HepG2 (cell line): ENCODE data around the gene TMEM130. TPM values are rescaled to one million over a fixed set of nuclear protein-coding genes. Genes with fewer than 3 reads are reported as not detected.

ENCODE experiments used
- ATAC-seq: fragments of 200-7000 bp; cut with Tn5 transposase; 3 replicates; pipeline ENCODE4 v1.9.1; 2020; ENCODE audit warnings: mild to moderate bottlenecking, moderate library complexity
- BruUV-seq: library from RNA; stranded (reverse); fragments of 400-500 nt; replicated peaks from 2 replicates; lab custom pipeline; 2021; lab: Mats Ljungman, UMichigan
- CTCF ChIA-PET: fragments of 300-600 bp; formaldehyde crosslinking; extraction: SDS; loops from one replicate; lab custom pipeline; 2021; ENCODE audit warnings: low total read pairs, inconsistent platforms, low intra/inter-chr PET ratio; lab: Yijun Ruan, JAX
- POLR2A ChIA-PET: fragments of 350-600 bp; sonication (Branson Sonifier 250); formaldehyde crosslinking; loops from one replicate; lab custom pipeline; 2020; ENCODE audit warnings: antibody characterized with exemption, inconsistent platforms; lab: Yijun Ruan, JAX
- DNase-seq: peaks from one replicate; pipeline ENCODE4 v3.0.0-alpha.2; 2015; ENCODE audit warnings: low spot score
- FAIRE-seq: peaks from 3 replicates; lab custom pipeline; 2011; peaks lifted over from hg19 to GRCh38; lab: Jason Lieb, UNC
- H2AFZ ChIP-seq: one replicate; pipeline ENCODE4 v1.6.1; 2011; ENCODE audit warnings: low read length, inconsistent platforms
- H3K27ac ChIP-seq: fragments of 300-600 bp; 3 replicates; pipeline ENCODE4 v1.8.0; 2011; ENCODE audit warnings: mixed run types, mild to moderate bottlenecking, mixed read lengths, low read length, inconsistent platforms; ENCODE audit not compliant: insufficient read depth; ENCODE audit errors: extremely low read length
- H3K27me3 ChIP-seq, 2 experiments: fragments of 200-600 bp in 1 of 2; 2 replicates in 1 of 2; 3 replicates in 1 of 2; pipeline versions ENCODE4 v1.6.0 to v1.8.0; 2011; ENCODE audit warnings: low read length in 2 of 2, mild to moderate bottlenecking in 2 of 2, moderate library complexity in 2 of 2, inconsistent platforms in 1 of 2; ENCODE audit not compliant: insufficient read depth in 2 of 2, control insufficient read depth in 1 of 2
- H3K36me3 ChIP-seq, 2 experiments: fragments of 200-600 bp in 1 of 2; replicated peaks in 1 of 2; 2 replicates in 1 of 2; 3 replicates in 1 of 2; pipeline versions ENCODE4 v1.5.1 to v1.8.0; 2011; ENCODE audit warnings: low read length in 2 of 2, inconsistent platforms in 1 of 2; ENCODE audit not compliant: insufficient read depth in 2 of 2, control insufficient read depth in 1 of 2
- H3K4me1 ChIP-seq: 2 replicates; pipeline ENCODE4 v1.5.1; 2012; ENCODE audit warnings: low read length, inconsistent platforms; ENCODE audit not compliant: insufficient read depth
- H3K4me2 ChIP-seq: 2 replicates; pipeline ENCODE4 v1.6.0; 2011; ENCODE audit warnings: low read depth, low read length, inconsistent platforms
- H3K4me3 ChIP-seq, 3 experiments: fragments of 200-600 bp in 1 of 3; sonication (generic), shearing (Covaris generic) in 1 of 3; replicated peaks in 1 of 3; 2 replicates each; pipeline ENCODE4 v1.5.1; 2011 to 2016; ENCODE audit warnings: low read length in 3 of 3, inconsistent platforms in 2 of 3, low read depth in 2 of 3, mild to moderate bottlenecking in 2 of 3, control low read depth in 1 of 3, mixed read lengths in 1 of 3; ENCODE audit not compliant: insufficient read depth in 1 of 3
- H3K79me2 ChIP-seq: one replicate; pipeline ENCODE4 v1.6.1; 2011; ENCODE audit warnings: low read length, inconsistent platforms; ENCODE audit not compliant: insufficient read depth
- H3K9ac ChIP-seq: 2 replicates; pipeline ENCODE4 v1.6.0; 2011; ENCODE audit warnings: mild to moderate bottlenecking, low read depth, low read length, inconsistent platforms; ENCODE audit not compliant: insufficient read depth
- H3K9me3 ChIP-seq: 2 replicates; pipeline ENCODE4 v1.5.1; 2012; ENCODE audit warnings: mild to moderate bottlenecking, low read length
- H4K20me1 ChIP-seq: 2 replicates; pipeline ENCODE4 v1.6.0; 2011; ENCODE audit warnings: inconsistent platforms, mild to moderate bottlenecking, low read length, moderate library complexity; ENCODE audit not compliant: insufficient read depth
- AGO2 ChIP-seq: fragments of 200-400 bp; formaldehyde crosslinking; optimal IDR thresholded peaks from 2 replicates; pipeline ENCODE3; 2017; ENCODE audit warnings: mild to moderate bottlenecking, low read depth, low read length, moderate library complexity
- ATF2 ChIP-seq: sonication (generic); formaldehyde crosslinking; IDR thresholded peaks from 2 replicates; pipeline ENCODE4 v1.4.0; 2020; ENCODE audit warnings: missing genetic modification reagents
- ATF5 ChIP-seq: sonication (generic); formaldehyde crosslinking; IDR thresholded peaks from 2 replicates; pipeline ENCODE4 v1.4.0; 2020; ENCODE audit warnings: mild to moderate bottlenecking, low read depth, missing genetic modification reagents
- KLF12 ChIP-seq: sonication (generic); formaldehyde crosslinking; IDR thresholded peaks from 2 replicates; pipeline ENCODE4 v1.4.0; 2020; ENCODE audit warnings: missing genetic modification reagents, borderline replicate concordance
- PLSCR1 ChIP-seq: sonication (generic); formaldehyde crosslinking; IDR thresholded peaks from 2 replicates; pipeline ENCODE4 v1.5.0; 2020; ENCODE audit warnings: missing genetic modification reagents, mild to moderate bottlenecking, borderline replicate concordance
- POLR2A ChIP-seq, 2 experiments: IDR thresholded peaks; 2 replicates each; pipeline ENCODE4 v1.6.1; 2011; ENCODE audit warnings: low read depth in 2 of 2, low read length in 2 of 2, mild to moderate bottlenecking in 1 of 2, moderate library complexity in 1 of 2; ENCODE audit not compliant: insufficient read depth in 1 of 2
- RXRA ChIP-seq: sonication (generic); formaldehyde crosslinking; IDR thresholded peaks from 2 replicates; pipeline ENCODE4 v1.5.1; 2020; ENCODE audit warnings: missing genetic modification reagents
- TAF1 ChIP-seq: sonication (generic); formaldehyde crosslinking; IDR thresholded peaks from 2 replicates; pipeline ENCODE4 v1.4.0; 2020; ENCODE audit warnings: missing genetic modification reagents
- TSC22D2 ChIP-seq: sonication (generic); formaldehyde crosslinking; IDR thresholded peaks from 2 replicates; pipeline ENCODE4 v1.5.1; 2020; ENCODE audit warnings: missing genetic modification reagents, mild to moderate bottlenecking, borderline replicate concordance
- ZNF367 ChIP-seq: sonication (generic); formaldehyde crosslinking; IDR thresholded peaks from 2 replicates; pipeline ENCODE4 v1.4.0; 2020; ENCODE audit warnings: missing genetic modification reagents, borderline replicate concordance
- ZNF460 ChIP-seq: sonication (generic); formaldehyde crosslinking; IDR thresholded peaks from 2 replicates; pipeline ENCODE4 v1.5.1; 2020; ENCODE audit warnings: missing genetic modification reagents, mild to moderate bottlenecking, borderline replicate concordance
- ZNF468 ChIP-seq: sonication (generic); formaldehyde crosslinking; IDR thresholded peaks from 2 replicates; pipeline ENCODE4 v1.8.0; 2022; ENCODE audit warnings: mild to moderate bottlenecking, moderate library complexity, missing genetic modification reagents
- ZNF512B ChIP-seq: sonication (generic); formaldehyde crosslinking; IDR thresholded peaks from 2 replicates; pipeline ENCODE4 v1.5.1; 2020; ENCODE audit warnings: missing genetic modification reagents, mild to moderate bottlenecking, borderline replicate concordance
- ZNF644 ChIP-seq: IDR thresholded peaks from 2 replicates; pipeline ENCODE4 v1.6.1; 2016; ENCODE audit warnings: low read depth
- ZNF672 ChIP-seq: sonication (generic); formaldehyde crosslinking; IDR thresholded peaks from 2 replicates; pipeline ENCODE4 v1.8.1; 2022; ENCODE audit warnings: missing genetic modification reagents
- WGBS: methylation state at CpG from one replicate; pipeline ENCODE4 v1.1.6; 2017; ENCODE audit warnings: low lambda C conversion rate; 5-methylcytosine and 5-hydroxymethylcytosine counted together
- in situ Hi-C: cut with HindIII; loops from 2 replicates; pipeline ENCODE4 v1.10.0; 2017; ENCODE audit warnings: low pct_unique_long_range_greater_than_20kb; ENCODE audit not compliant: extremely low pct_ligation_motif_present
- intact Hi-C: fragments of 100-400 bp; cut with micrococcal nuclease; formaldehyde crosslinking; loops from one replicate; pipeline ENCODE4 v1.10.0; 2022; ENCODE audit not compliant: unreplicated experiment
- polyA plus RNA-seq, 8 experiments: library from polyadenylated mRNA; depleted of rRNA in 3 of 8; stranded (reverse) in 7 of 8; unstranded in 1 of 8; fragments of >200 nt; fragmentation: Illumina TruSeq in 4 of 8; extraction: Trizol in 4 of 8; gene quantifications; 2 replicates each; pipeline versions ENCODE4 v1.2.1 to v1.2.3, GENCODE V29; 2011 to 2016; ENCODE audit warnings: low read depth in 4 of 8, missing spikeins in 1 of 8, mixed read lengths in 1 of 8; ENCODE audit not compliant: insufficient read depth in 1 of 8
- total RNA-seq, 5 experiments: library from RNA; depleted of rRNA; stranded (reverse); fragments of >200 nt; fragmentation: Illumina TruSeq; extraction: Trizol; gene quantifications; 2 replicates each; pipeline ENCODE4 v1.2.3, GENCODE V29; 2016; ENCODE audit warnings: low read depth in 1 of 5
- TF ChIP-seq, protein P1 (sequence below): IDR thresholded peaks from 2 replicates; pipeline ENCODE4 v1.6.1; 2016; ENCODE audit warnings: missing compliant biosample characterization, missing genetic modification reagents, borderline replicate concordance

The TMEM130 gene
- total and polyA plus RNA-seq, 2 of the 13 experiments (the other 11 are each of a cell fraction or from before 2014, with no cell fraction given): not detected

DNA sequence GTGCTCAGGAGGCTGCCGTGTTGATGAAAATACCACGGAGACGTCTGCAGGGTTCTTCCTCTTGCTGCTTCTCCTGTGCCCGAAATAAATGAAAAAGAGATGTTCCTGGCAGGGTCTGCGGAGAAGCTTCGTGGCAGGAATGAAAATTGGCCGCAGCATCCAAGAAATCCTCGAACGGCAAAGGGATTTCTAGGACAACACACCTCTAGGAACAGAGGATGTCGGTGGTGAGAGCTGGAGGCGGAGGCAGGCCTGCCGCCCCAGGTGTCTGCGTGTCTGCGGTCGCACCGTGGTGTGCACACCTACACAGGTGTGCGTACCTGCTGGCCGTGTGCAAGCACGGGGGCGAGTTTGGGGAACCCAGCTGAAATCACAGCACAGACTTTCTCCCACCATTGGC, 43.4 kb downstream of the TMEM130 start:
- CTCF ChIA-PET: no interaction called here

More for the DNA sequence above, 43.4 kb downstream of the TMEM130 start:
- POLR2A ChIA-PET: no interaction called here
- no peak for DNase-seq
- TF ChIP-seq TAF1 (CRISPR knock-in tag) (no peak), ATF5 (CRISPR knock-in tag) (no peak), ZNF460 (CRISPR knock-in tag) (no peak), ZNF644 (CRISPR knock-in tag) (no peak), ZNF512B (CRISPR knock-in tag) (no peak), TSC22D2 (CRISPR knock-in tag) (no peak), KLF12 (no peak), PLSCR1 (CRISPR knock-in tag) (no peak), ZNF367 (CRISPR knock-in tag) (no peak), RXRA (CRISPR knock-in tag) (no peak), ZNF468 (CRISPR knock-in tag) (no peak), AGO2 (no peak), ZNF672 (CRISPR knock-in tag) (no peak), ATF2 (CRISPR knock-in tag) (no peak), POLR2A (IDR thresholded peaks at IDR 0.05; ENCODE audit: insufficient read depth in 1 of 2, low read depth in 2 of 2, low read length in 2 of 2) (no peak)
- TF ChIP-seq, protein P1, sequence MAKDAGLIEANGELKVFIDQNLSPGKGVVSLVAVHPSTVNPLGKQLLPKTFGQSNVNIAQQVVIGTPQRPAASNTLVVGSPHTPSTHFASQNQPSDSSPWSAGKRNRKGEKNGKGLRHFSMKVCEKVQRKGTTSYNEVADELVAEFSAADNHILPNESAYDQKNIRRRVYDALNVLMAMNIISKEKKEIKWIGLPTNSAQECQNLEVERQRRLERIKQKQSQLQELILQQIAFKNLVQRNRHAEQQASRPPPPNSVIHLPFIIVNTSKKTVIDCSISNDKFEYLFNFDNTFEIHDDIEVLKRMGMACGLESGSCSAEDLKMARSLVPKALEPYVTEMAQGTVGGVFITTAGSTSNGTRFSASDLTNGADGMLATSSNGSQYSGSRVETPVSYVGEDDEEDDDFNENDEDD (CRISPR knock-in tag): no peak
- Histone ChIP-seq H2AFZ (no peak overlapping the region), H3K4me3 (no peak overlapping the region), H3K27me3 (peaks cover 0 to 2% of the 10 kb centered on the region in 2 experiments; a peak in 1 of 5 replicates), H3K4me2 (no peak overlapping the region), H4K20me1 (no peaks in the 10 kb centered on the region), H3K9me3 (no peaks in the 10 kb centered on the region), H3K79me2 (no peaks in the 10 kb centered on the region), H3K4me1 (no peaks in the 10 kb centered on the region), H3K9ac (no peak overlapping the region), H3K27ac (no peak overlapping the region), H3K36me3 (no peaks in the 10 kb centered on the region)
- 59% methylated on average over 18 of the region's 20 CpGs for WGBS
- in situ Hi-C loops (no loop called here), intact Hi-C loops (no loop called here)
- no peak; the same call in 2 of the 3 replicates for ATAC-seq
- no peak for FAIRE-seq
- BruUV-seq: no TSS peak
